T-helper 2 cell (primary cell): Measurements from ENCODE around the gene SEC61B.

Experiments
- DNase-seq, 5 experiments: peaks; one replicate each; pipeline versions ENCODE4 v3.0.0 to v3.0.0-alpha.2; 2012 to 2022

The SEC61B gene

DNA sequence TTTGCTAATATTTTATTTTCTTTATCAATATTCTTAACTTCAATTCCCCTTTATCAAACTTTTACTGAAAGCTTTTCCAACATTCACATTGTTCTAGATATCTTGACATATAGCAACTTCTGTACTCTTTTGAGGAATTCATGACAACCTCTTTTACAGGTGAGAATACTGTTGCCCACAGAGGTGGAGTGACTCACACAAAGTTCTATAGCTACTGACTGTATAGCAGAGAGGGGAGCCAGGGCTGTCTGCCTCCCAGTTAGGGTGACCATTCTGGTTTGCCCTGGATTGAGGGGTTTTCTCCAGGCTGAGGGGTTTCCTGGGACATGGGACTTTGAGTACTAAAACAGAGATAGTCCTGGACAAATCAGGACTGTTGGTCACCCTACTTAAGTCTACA lies 16.2 kb downstream of the SEC61B start:
- no peak for DNase-seq

DNA sequence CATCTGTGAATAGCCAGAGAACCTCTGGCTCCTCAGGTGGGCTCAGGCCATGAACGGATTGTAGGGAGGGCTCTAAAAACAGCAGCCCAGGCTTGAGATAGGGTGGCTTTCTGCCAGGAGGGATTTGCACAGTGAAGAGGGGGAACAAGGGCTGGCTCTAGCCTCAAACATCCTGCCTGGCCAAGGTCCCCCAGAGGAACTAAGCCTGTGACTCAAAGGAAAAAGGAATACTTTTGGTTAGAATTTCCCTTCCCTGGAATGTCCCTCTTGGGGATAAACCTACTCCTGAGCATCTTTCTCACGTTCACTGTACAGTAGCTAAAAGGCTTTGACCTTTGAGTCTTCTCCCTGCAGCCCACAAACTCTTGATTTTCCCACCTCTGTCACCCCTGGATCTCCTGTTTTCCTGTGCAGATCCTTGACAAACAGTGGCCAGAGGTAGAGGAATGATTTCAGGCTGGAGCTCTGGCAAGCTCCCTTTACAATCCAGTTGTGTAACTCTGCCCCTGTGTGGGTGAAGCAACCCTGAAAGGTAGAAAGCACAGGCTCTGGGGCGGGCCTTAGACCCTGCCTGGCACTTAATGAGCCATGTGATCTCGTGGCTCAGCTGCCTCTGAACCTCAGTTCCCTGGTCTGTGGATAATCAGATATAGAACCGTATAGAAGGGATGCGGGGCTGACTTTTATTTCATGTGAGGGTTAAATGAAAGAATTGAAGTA lies 17.4 kb downstream of the SEC61B start:
- peak in 1 of 5 experiments; percentile 15 for DNase-seq

DNA sequence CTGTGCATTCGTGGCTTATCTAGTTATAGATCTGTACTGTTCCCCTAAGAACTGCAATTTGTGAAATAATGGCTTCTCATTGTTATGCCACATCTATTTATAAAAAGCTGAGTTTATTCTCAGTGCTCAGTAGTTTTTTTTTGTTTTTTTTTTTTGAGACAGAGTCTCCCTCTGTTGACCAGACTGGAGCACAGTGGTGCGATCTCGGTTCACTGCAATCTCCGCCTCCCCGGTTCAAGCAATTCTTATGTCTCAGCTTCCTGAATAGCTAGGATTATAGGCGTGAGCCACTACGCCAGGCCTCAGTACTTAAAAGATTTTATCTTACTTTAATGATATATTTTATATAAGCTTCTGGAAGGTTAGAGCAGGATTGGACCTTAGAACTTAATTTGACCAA lies 19.0 kb downstream of the SEC61B start:
- no peak for DNase-seq

DNA sequence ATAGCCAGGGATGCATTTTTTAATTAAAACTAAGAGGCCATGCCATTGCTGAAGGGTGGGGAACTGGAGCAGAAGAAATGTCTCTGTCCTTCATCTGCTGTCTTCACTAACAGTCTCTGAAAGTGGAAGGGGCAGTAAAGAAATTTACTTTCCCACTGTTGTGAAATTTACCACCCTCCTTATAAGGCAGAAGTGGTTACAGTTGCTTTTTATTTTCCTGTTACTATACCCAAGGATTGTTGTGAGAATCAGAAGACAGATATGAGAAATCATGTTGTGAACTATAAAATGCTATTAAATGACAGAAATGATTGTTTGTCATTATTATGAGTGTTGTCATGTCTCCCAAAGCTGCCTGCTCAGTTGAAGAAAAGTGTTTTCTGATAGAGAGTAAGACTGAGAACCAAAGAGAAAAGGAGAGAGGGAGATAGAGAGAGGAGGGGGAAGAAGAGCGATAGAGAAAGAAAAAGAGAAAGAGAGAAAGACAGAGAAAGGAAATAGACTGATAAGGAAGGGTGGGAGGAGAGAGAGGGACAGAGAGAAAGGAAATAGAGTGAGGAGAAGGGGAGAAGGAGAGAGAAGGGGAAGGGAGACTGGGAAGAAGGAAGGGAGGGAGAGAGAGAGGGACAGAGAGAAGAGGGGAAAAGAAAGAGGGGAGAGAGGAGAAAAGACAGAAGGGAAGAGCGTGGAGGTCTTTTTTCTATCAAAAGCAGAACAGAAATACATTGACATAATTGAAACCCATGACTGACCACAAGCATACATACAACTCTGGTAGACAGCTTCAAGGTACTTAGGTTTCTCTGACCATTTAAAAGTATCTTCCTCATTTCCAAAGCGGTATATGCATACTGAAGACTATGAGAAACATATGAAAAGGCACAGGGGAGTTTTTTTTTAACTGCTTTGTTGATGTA lies 22.5 kb downstream of the SEC61B start:
- DNase-seq, result no peak

DNA sequence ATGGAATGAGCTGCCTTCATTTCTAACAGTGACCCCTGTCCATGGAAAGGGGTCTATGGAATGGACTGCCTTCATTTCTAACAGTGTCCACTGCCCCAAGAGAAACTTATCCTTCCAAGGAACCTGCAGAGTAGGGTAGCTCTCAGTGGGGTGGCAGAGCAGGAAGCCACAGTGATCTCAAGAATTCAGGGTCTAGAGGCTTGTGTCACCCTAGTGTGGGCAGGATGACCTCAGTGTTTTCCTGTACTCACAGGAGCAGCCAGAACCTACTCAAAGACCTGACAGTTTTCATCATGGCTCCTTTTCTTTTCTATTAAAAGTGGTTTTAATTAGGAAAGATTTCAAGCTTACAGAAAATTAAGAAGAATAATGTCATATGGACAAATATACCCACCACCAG lies 27.5 kb downstream of the SEC61B start:
- peak in 1 of 5 experiments; percentile 80 for DNase-seq

DNA sequence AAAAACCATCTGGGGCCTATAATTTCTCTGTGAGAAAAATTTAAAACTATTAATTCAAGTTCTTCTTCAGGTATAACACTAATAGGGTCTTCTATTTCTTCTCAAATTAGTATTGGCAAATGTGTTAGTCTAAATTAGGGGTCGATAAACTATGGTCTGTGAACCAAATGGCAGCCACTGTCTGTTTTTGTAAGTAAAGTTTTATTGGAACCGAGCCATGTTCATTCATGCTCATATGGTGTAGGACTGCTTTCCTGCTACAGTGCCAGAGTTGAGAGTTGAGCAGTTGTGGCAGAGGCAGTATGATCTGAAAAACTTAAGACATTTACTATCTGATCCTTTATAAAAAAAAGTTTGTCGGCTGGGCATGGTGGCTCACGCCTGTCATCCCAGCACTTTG lies 29.1 kb downstream of the SEC61B start:
- DNase-seq, result no peak

DNA sequence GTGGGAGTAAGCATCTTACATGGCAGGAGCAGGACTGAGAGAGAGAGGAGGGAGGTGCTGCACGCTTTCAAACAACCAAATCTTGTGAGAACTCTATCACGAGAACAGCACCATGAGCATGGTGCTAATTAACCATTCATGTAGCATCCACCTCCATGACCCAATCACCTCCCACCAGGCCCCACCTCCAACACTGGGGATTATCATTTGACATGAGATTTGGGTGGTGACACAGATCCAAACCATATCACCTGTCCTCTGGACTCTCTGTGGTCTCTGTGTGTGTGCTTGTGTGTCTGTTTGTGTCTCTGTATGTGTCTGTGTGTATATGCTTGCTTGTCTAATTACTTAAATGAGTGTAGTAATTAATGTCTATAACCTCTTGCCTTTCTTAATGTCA lies 31.1 kb downstream of the SEC61B start:
- peak in 2 of 5 experiments; percentile 28 to 79 for DNase-seq

DNA sequence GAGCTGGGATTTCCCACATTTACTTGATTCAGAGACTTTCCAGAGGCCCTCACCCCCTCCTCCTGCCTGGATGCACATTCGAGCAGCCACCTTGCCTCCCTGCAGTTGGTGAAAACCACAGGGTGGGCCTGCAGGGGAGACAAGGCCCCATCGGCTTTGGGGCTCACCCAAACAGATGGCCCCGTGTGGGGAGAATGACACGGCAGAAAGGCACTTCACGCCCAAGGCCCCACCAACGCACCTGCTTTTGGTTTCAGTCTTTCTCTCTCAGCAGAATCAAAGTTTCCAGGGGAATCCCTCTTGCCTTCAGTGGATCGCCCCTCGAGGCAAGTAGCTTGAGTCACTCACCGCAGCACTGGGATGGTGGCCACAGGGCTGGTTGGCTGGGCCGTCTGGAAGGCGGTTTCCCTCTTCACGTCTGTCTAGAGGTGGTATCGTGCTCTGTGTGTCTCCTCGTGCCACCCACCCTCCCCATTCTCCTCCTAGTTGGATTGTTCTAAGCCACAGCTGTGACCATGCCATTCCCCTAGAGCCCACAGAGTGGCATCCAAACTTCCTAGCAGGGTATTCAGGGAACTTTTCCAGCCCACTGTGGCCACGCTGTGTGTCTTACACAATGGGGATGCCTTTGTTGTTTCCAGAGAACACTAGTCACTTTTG lies 31.8 kb downstream of the SEC61B start:
- DNase-seq, result peak; percentile 7 to 86 (median 23)

DNA sequence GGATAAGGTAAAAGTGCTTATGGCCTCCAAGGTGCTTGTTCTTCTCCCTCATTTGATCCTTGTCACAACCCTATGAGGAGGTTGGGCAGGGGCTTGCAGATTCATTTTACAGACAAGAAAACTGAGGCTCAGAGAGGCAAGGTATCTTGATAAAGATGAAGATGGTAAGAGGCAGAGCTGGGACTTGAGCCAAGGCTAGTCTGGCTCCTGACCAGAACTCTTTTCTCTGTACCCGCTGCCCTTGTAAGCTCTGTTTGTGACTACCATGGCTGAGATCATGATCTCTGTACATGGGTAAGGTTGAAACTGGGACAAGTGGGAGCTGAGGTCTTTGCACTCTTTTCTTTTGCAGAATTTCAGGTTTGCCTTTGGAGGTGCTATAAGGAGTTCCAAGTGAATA lies 33.6 kb downstream of the SEC61B start:
- no peak for DNase-seq

DNA sequence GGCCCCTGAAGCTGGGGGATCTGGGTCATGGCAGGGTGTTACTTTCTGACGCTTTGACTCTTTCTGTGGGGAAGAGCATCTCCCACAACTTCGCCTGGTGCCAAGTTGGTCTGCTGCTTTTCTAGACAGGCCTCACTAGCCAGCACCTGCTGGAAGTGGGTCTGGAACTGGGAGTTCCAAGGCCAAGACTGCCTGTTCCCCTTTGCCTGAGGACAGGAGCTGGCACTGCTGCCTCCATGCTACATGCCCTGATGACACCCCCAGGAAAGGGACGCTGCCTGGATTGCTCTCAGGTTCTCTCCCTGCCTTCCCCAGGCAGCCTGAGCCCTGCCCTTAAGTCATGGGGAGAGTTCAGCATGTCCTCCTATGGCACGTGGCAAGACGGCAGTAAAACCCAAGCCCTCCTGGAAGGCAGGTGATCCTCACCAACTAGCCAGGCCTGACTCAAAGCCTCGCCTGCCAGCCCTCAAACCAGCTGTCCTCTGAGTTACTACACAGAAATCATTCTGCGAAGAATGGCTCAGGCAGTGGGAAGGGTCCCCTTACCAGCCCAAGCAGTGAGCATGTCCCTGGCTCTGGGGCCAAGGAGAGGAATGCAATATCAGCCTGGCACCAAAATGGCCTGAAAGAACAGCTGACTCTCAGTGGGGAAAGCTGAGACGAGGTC lies 35.8 kb downstream of the SEC61B start:
- no peak for DNase-seq

DNA sequence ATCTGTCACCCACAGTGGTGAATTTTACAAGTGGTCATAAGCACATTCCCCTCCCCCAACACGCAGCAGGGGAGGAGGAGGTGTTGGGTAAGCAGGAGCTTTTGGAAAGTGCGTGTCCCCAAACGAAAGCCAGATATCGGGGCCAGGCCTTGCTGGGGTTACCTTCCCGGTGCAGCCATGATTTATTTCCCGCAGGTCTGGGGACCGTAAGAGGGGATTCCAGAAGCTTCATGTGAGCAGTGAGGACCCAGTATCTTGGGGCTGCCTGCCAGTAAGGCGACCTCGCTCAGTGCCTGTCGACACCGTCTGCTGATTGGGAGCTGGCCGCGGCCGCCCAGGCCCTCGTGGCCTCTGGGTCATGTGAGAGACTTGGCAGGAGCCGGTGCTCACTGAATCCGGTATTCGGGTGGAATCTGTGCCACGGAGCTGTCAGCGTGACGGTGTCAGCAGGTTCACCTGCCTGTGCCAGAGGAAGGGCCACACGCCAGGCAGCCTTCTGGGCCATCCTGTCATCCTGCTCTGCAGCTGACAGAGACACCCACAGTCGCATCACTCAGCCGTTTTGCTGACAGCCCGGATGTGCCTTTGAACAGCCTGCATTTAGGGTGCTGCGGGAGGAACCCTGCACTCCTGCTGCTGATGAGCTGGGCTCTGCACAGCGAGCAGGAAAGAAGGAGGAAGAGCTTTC lies 37.3 kb downstream of the SEC61B start:
- DNase-seq, result peak in 2 of 5 experiments; percentile 22 to 87

DNA sequence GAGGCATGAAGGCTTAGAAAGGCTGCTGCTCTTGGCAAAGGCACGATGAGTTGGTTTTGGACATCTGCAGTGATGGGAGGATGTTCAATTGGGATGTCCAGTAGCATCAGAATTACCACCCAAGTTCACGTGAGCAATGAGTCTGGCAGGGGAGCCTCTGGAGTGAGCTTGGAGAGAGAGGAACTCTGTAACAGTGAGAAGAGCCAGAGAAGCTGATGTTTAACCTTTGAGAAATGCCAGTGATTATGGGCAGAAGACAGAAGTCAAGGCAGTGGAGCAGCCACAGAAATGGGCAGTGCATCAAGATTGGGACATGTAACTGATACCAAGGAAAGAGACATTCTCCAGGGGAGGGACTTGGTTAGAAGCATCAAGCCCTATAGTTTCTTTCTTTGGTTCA lies 39.8 kb downstream of the SEC61B start:
- DNase-seq, result no peak

DNA sequence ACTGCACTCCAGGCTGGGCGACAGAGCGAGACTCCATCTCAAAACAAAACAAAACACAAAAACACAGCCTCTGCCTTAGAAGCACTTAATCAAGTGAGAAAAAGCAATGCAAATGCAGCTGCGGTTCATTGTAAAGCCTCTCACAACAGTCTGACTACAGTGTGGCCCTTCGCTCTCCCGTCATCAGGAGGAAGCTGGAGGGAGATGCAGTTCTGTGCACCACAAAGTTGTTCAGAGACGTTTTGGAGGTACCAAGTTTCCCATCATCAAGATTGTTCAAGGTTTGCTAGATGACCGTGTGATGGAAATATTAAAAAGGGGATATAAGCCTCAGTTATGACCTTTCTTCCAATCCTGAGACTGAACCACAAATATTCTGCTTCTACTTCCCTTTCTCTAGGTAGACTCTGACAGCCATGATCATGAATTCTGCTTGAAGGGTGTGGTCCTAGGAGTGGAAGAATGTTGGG lies 40.9 kb downstream of the SEC61B start:
- no peak for DNase-seq

DNA sequence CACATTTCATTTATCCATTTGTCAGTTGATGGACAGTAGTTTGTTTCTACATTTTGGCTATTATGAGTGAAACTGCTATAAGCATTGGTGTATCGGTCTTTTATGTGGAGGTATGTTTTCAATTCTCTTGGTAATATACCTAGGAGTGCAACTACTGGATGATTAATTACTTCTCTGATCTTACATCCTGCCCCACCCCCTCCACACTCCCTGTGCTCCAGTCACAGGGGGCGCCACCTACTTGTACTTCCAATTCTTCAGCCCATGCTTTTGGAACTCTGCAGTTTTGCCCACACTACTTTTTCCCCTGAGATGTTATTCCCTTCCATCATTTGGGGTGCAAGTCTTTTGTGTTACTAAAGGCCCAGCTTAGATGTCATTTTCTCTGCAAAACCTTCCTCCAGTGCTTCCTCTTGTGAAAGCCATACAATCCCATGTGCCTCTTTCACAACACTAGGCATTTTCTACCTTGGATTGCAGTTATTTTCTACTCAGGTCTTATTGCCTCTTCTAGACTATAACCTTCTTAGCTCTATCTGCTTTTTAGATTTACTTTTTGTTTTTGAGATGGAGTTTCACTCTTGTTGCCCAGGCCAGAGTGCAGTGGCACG lies 42.1 kb downstream of the SEC61B start:
- DNase-seq, result no peak

DNA sequence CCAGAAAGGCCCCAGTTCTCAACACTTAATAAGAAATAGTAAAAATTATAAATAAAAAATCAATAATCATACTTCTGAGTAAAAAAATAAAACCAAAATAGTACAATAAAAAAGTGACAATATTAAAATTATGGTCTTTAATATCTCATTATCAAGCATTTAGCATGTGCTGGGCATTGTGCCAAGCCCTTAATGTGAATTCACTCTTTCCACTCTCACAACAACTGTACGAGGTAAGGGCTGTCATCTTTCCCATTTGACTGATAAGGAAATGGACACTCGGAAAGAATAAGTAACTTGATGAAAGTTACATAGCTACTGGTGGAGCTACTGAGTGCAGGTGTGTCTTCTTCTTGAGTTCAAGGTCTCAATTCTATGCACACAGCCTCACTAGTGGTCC lies 43.6 kb downstream of the SEC61B start:
- no peak for DNase-seq

DNA sequence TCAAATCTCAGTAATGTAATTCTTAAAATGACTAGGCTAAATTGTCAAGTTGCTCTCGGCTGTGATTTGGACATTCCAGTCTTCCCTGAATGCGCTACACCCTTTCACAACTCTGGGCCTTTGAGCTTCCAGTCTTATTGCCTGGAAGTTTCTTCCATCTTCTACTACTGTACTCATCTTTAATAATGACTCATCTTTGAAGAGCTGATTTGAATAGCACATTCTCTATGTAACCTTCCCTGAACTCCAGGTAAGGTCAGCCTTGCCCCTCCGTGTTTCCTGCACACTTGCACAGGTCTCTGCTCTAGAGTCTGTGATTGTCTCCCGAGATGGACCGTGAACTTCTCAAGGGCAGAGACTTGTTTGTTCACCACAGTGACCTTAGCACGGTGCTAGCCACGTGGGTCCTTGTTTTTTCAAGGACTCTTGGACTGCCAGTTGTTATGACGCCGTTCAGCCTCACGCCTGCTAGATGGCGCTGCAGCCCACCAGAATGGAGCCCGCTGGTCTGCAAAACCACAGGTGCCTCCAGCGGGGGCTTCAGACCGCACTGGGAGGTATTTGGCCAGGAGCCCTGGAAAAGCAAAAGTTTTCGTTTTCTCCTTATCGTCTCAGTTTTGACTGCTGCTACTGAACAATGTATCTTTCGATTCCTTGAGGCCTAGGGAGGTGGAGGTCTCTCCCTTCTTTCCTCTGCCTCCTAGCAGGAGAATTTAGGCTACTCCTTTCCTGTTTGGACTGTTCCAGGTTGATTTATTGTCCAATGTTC lies 44.4 kb downstream of the SEC61B start:
- peak in 4 of 5 experiments; percentile 21 to 67 (median 32) for DNase-seq

DNA sequence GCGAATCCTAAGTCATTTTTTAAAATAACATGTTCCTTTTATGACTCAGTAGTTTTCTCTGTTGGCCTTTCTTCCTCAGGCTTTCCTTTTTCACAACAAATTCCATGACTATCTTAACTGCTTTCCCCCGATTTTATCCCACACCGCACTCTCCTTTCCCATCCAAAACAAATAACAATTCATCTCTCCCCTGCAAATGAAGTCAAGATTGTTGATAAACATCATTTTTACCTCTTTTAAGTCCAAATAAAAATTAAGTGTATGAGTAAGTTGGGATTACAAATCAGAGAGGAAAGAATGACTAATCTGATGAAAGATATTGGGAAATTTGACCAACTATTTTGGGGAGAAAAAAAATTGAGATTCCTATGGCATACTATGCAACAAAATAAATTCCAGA lies 47.3 kb downstream of the SEC61B start:
- no peak for DNase-seq

DNA sequence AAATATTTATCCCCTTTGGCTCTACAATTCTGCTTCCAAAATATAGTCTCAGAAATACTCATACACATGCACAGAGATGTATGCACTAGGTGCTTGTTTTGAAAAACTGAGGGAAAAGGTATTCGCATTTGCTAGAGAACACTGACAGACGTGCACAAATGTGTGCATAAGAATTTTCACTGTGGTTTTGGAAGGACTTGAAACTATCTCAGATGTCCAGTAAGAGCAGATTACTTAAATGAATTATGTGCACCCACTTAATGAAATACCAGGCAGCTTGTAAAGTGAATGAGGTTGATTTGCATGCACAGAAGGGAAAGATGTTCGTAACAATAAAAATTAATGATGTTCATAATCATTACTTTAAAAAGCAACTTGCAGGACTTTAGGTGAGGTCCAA lies 48.4 kb downstream of the SEC61B start:
- no peak for DNase-seq

DNA sequence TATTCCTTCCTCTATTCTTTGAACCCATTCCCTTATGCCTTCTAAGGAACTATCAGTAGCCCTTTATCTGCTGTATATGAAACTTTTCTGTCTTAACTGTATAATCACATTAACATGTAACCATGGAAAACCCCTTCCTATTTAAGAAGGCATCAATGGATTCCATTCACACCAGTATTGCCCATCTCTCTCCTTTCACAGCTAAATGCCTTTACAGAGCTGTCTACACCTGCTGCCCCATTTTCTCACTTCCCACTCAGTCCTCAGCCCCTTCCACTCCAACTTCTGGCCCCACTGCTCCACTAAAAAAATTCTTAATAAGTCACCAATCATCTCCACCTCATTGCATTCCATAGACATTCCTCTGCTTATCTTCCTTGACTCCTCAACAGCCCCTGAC lies 50.8 kb downstream of the SEC61B start:
- DNase-seq, result no peak

DNA sequence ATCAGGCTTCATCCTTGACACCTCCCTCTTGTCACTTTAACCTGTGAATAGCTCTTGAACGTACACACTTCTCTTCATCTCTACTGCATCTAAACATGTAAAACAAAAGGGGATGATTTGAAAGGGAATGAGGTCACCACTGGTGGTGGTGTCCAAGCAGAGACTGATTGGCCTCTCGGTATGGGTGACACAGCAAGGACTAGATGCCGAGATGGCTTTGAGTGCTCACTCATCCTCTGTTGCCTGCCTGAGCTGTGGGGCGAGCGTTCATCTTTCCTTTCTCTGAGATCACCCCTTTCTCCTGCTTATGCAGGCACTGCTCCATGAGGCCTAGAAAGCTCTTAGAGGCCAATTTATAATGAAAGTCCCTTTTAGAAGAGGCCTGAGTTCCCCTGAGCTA lies 51.9 kb downstream of the SEC61B start:
- no peak for DNase-seq

DNA sequence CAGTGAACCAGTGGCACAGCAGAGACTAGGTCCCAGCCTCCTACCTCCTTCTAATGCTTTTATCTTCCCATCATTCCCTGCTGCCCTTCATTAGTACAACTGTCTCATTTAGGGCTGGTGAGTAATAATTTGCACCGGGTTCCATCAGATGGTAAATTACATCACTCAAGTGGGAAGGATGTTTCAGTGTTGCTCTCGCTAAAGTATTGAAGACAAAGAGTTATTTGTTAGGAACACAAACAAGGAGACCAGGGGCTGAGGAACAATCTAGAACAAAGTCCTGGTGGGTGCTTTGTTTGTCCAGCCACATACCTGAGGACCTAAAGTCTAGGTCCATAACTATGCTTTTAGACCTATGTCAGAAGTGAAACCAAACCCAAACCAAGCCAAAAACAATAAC lies 52.4 kb downstream of the SEC61B start:
- no peak for DNase-seq
